Measurements from ENCODE around the gene TRPM3.

Gene TRPM3

DNA sequence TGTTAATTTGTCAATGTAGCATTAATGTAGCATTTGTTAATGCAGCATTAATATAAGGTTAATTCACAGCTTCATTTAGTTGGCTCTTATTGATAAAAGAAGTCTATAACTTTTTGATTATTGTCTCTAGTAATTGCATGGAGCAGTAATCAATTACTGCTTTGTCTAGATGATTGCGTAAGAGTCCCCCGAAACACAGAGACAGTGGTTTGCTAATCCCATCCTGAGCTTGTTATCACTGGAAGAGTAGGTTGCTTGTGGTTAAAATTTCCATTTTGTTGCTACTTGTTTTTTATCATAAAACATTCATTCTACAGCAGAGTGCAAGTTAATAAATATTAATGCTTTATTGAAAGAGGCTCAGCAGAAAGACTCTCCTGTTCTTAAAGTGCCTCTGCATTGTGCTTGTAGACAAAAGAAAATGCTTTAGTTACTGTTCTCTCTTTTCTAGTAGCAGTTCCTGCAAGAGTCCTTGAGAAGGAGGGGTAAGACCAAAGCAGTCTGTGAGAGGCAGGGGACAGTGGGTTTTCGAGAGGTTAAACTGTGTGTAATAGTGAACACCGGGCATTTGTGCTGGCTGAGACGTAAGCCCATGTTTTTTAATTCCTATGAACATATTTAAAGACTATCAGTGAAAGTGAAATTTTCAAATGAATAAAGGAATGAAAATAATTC lies 291.7 kb downstream of the TRPM3 start:
- CTCF ChIA-PET = no interaction called here
- DNase-seq (ENCODE audit: low read depth, low spot score) = no peak
- H3K4me3 ChIP-seq (ENCODE audit: low read depth, low read length) = no peak overlapping the region
- TF ChIP-seq, protein P1, sequence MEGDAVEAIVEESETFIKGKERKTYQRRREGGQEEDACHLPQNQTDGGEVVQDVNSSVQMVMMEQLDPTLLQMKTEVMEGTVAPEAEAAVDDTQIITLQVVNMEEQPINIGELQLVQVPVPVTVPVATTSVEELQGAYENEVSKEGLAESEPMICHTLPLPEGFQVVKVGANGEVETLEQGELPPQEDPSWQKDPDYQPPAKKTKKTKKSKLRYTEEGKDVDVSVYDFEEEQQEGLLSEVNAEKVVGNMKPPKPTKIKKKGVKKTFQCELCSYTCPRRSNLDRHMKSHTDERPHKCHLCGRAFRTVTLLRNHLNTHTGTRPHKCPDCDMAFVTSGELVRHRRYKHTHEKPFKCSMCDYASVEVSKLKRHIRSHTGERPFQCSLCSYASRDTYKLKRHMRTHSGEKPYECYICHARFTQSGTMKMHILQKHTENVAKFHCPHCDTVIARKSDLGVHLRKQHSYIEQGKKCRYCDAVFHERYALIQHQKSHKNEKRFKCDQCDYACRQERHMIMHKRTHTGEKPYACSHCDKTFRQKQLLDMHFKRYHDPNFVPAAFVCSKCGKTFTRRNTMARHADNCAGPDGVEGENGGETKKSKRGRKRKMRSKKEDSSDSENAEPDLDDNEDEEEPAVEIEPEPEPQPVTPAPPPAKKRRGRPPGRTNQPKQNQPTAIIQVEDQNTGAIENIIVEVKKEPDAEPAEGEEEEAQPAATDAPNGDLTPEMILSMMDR (IDR thresholded peaks at IDR 0.05; ENCODE audit: insufficient read depth, low read length, missing control alignments) = no peak
- POLR2A ChIA-PET = no interaction called here

DNA sequence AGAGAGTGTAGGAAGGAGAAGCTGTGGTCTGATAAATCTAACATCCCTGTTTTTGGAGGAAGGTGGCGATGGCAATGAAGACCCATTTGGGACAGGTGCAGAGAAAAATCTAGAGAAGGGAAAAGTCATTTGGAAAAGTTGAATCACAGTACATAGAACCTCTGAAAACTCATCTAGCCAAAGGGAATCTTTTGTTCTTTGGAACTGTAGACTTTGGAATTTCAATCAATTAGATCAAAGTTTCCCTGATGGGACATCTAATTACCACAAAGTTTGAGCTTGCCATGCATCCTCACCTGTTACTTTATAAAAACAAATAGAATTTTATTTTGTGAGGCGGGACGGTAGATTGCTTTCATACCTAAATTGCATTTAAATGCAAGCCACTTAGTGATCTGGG lies 294.9 kb downstream of the TRPM3 start:
- ChIA-PET POLR2A (no interaction called here), CTCF (interaction anchor here (0.7 kb wide), 1 partner anchor 459 kb away, joined by 3 read pairs; no protein-coding TSS in a partner anchor)
- TF ChIP-seq, protein P1 (IDR thresholded peaks at IDR 0.05; ENCODE audit: insufficient read depth, low read length, missing control alignments) = no peak
- no peak for DNase-seq (ENCODE audit: low read depth, low spot score)
- H3K4me3 ChIP-seq (ENCODE audit: low read depth, low read length) = no peak overlapping the region

GRCh38 chr9:70823284-70823683 lies 298.1 kb downstream of the TRPM3 start:
- TF ChIP-seq, protein P1 (IDR thresholded peaks at IDR 0.05; ENCODE audit: insufficient read depth, low read length, missing control alignments) = no peak
- ChIA-PET POLR2A (no interaction called here), CTCF (no interaction called here)
- no peak for DNase-seq (ENCODE audit: low read depth, low spot score)
- H3K4me3 ChIP-seq (ENCODE audit: low read depth, low read length) = no peak overlapping the region

DNA sequence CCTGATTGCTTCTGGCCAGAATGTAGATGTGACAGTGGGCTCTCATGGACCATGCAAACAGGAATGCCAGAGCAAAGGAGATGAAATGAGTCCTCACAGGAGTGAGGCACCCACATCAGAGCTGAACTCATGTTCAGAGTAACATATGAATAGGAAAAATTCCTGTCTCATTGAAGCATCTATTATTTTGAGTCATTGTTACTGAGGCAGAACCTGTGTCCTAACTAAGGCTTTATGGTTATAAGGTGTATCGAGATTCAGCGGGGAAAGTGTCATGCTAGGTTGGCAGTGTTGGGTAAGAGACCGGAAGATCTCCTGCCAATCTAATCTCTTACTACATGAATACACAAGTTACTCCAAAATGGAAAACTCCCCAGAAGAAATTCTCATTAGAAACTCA lies 304.1 kb downstream of the TRPM3 start:
- POLR2A ChIA-PET = no interaction called here
- H3K4me3 ChIP-seq (ENCODE audit: low read depth, low read length) = no peak overlapping the region
- CTCF ChIA-PET = interaction anchor here (0.8 kb wide), 1 partner anchor 11 kb away, joined by 3 read pairs; no protein-coding TSS in a partner anchor
- TF ChIP-seq, protein P1 (IDR thresholded peaks at IDR 0.05; ENCODE audit: insufficient read depth, low read length, missing control alignments) = no peak
- no peak for DNase-seq (ENCODE audit: low read depth, low spot score)

DNA sequence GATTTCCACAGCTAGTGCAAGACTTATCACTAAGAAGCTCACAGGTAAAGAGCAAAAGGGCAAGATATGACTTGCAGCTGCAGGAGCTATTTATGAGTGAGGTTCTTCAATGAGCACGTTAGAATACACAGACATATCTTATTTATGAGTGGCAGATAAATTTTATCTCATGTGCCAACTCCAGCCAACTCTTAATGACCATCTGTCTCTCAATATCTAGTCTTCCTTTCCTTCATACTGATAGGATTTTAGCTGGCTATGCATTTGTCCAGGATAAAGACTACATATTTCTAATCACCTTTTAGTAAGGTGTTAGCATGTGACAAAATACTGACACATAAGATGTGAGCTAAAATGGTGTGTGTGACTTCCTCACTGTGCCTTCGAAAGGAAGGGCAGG lies 304.5 kb downstream of the TRPM3 start:
- CTCF ChIA-PET = interaction anchor here (0.8 kb wide), 1 partner anchor 11 kb away, joined by 3 read pairs; no protein-coding TSS in a partner anchor
- TF ChIP-seq, protein P1 (IDR thresholded peaks at IDR 0.05; ENCODE audit: insufficient read depth, low read length, missing control alignments) = no peak
- H3K4me3 ChIP-seq (ENCODE audit: low read depth, low read length) = no peak overlapping the region
- POLR2A ChIA-PET = no interaction called here
- DNase-seq (ENCODE audit: low read depth, low spot score) = no peak

DNA sequence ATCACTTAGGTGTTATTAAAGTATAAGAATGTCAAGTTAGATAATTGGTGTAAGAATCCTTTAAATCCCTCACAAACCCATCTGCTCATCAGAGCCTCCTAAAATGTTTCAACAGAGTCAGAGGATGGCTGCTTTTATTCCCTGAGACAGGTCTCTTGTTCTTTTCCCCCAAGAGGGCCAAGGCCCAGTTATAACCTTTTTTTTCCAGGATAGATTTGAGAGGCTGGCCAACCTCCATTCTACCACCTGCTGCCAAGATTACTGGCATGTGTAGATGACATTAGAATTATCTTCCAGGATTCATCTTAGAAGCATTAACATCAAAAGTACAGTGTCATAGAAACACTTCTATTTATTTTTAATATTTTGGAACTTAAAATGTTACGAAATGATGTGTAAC lies 305.1 kb downstream of the TRPM3 start:
- DNase-seq (ENCODE audit: low read depth, low spot score) = no peak
- ChIA-PET POLR2A (no interaction called here), CTCF (no interaction called here)
- H3K4me3 ChIP-seq (ENCODE audit: low read depth, low read length) = no peak overlapping the region
- TF ChIP-seq, protein P1 (IDR thresholded peaks at IDR 0.05; ENCODE audit: insufficient read depth, low read length, missing control alignments) = no peak
